Loucy (cell line): Measurements from ENCODE around the gene MXRA8.

Experiments
- EZH2phosphoT487 ChIP-seq: fragments of 200-600 bp; IDR thresholded peaks from 2 replicates; pipeline ENCODE4 v1.6.1; 2018; ENCODE audit warnings: antibody characterized with exemption, mild to moderate bottlenecking, moderate library complexity, borderline replicate concordance
- TF ChIP-seq, protein P1 (sequence below): fragments of 200-600 bp; sonication (generic); conservative IDR thresholded peaks from 2 replicates; pipeline ENCODE4 v1.5.1; 2014; ENCODE audit warnings: mild to moderate bottlenecking, antibody characterized with exemption, low read length

DNA sequence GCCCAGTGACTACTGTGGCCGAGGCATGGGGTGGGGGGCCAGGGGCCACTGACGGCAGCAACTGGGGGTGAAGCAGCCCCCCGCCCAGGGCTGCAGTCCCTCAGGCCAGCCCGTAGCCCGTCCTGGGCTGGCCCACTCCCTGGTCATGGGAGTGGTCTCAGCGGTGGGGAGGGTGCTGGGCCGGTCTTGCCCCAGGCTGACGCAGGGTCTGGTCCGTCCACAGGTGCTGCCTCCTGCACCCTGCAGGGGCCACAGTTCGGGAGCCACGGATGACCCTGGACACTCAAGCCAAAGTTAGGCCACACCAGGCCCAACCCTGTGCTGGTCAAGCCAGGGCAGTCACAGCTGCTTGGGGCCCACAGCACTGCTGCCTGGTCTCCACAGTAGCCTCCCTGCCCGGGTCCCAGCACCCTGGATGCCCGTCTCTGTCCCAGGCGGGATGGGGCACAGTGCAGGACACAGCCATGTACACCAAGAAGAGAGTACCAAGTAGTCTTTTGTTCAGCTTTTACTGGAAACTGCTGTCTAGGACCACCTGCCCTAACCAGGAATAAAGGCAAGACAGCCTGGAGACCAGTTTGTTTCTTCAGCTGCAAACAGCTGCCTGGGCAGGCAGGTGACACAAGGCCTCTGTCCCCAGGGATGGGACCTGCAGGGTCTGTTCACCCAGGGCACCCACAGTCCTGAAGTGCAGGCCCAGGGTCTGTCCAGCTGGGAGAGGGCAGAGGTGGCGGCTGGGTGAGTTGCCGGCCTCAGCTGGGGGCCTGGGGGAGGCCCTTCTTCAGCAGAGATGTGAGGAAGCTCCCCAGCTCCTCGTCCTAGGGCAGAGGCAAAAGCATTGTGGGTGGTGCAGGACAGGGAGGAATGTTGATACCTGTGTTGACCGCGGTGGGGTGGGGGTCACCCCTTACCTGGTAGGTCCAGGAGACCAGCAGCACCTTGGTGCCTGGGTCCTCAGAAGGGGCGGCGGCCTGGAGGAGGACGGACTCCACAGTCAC is 46.9 kb downstream of the MXRA8 start:
- TF ChIP-seq, protein P1, sequence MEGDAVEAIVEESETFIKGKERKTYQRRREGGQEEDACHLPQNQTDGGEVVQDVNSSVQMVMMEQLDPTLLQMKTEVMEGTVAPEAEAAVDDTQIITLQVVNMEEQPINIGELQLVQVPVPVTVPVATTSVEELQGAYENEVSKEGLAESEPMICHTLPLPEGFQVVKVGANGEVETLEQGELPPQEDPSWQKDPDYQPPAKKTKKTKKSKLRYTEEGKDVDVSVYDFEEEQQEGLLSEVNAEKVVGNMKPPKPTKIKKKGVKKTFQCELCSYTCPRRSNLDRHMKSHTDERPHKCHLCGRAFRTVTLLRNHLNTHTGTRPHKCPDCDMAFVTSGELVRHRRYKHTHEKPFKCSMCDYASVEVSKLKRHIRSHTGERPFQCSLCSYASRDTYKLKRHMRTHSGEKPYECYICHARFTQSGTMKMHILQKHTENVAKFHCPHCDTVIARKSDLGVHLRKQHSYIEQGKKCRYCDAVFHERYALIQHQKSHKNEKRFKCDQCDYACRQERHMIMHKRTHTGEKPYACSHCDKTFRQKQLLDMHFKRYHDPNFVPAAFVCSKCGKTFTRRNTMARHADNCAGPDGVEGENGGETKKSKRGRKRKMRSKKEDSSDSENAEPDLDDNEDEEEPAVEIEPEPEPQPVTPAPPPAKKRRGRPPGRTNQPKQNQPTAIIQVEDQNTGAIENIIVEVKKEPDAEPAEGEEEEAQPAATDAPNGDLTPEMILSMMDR, result no peak
- TF ChIP-seq EZH2phosphoT487, result no peak
